ENCODE measurements around the gene BTBD19. TPM values are rescaled to one million over a fixed set of nuclear protein-coding genes. Genes with fewer than 3 reads are reported as not detected.
"Not testable (repeated sequence)": the region's sequence is repeated elsewhere in the genome, so short reads cannot be mapped to it uniquely, and the experiment has no call there.

BTBD19 gene
- total RNA-seq, 1 experiment from 2014 or later = 15.5 TPM

GRCh38 chr1:44835738-44836675 is 27.7 kb downstream of the BTBD19 start:
- BruUV-seq (replicated peaks) = no TSS peak
- CTCF ChIA-PET = interaction anchor here (0.6 to 3.0 kb wide), 26 partner anchors 9 to 719 kb away, joined by 3 to 14 read pairs (median 3); partner anchors contain the start of genes EIF2B3, HECTD3 and UROD
- Mint-ChIP-seq H3K36me3 (ENCODE audit: insufficient read depth, unreplicated experiment) (no peaks in the 10 kb centered on the region), H3K4me3 (ENCODE audit: unreplicated experiment) (no peak overlapping the region), H3K4me1 (ENCODE audit: insufficient read depth, unreplicated experiment) (no peaks in the 10 kb centered on the region), H3K27me3 (ENCODE audit: insufficient read depth, unreplicated experiment) (no peaks in the 10 kb centered on the region), H3K9me3 (ENCODE audit: unreplicated experiment) (no peaks in the 10 kb centered on the region), H3K27ac (ENCODE audit: low read depth, unreplicated experiment) (peak overlapping the region; percentile 13)
- intact Hi-C loops (cut with micrococcal nuclease) = loop anchor here (1.0 to 2.0 kb wide), 4 partner anchors 43 to 464 kb away; partner anchors contain the start of genes EIF2B3 and UROD
- POLR2A ChIA-PET = interaction anchor here (1.2 to 1.9 kb wide), 2 partner anchors 29 to 176 kb away, joined by 3 to 7 read pairs; partner anchors contain the start of genes HECTD3 and UROD
- peak; percentile 78 for DNase-seq (ENCODE audit: unreplicated experiment)
- peak; percentile 81 for TF ChIP-seq CTCF (IDR thresholded peaks at IDR 0.05; ENCODE audit: unreplicated experiment)

- H3K27ac Mint-ChIP-seq (ENCODE audit: low read depth, unreplicated experiment); H3K4me3 Mint-ChIP-seq (ENCODE audit: unreplicated experiment); BruUV-seq (replicated peaks); H3K36me3 Mint-ChIP-seq (ENCODE audit: insufficient read depth, unreplicated experiment); H3K4me1 Mint-ChIP-seq (ENCODE audit: insufficient read depth, unreplicated experiment); DNase-seq (ENCODE audit: unreplicated experiment); POLR2A ChIA-PET; intact Hi-C loops (cut with micrococcal nuclease); H3K27me3 Mint-ChIP-seq (ENCODE audit: insufficient read depth, unreplicated experiment); H3K9me3 Mint-ChIP-seq (ENCODE audit: unreplicated experiment): not testable (repeated sequence)
- CTCF ChIA-PET = interaction anchor here (0.6 to 0.7 kb wide), 5 partner anchors 18 to 182 kb away, joined by 3 read pairs; no protein-coding TSS in a partner anchor
These were observed 30.0 kb downstream of the BTBD19 start for GRCh38 chr1:44838294-44838693.

GRCh38 chr1:44839576-44839975 is 31.3 kb downstream of the BTBD19 start:
- H3K27ac Mint-ChIP-seq (ENCODE audit: low read depth, unreplicated experiment) = peak overlapping the region; percentile 31

GRCh38 chr1:44842486-44842861 is 34.2 kb downstream of the BTBD19 start:
- intact Hi-C loops (cut with micrococcal nuclease) = no loop called here
- ChIA-PET CTCF (interaction anchor here (0.6 to 1.1 kb wide), 3 partner anchors 16 to 1087 kb away, joined by 3 to 4 read pairs (median 3); no protein-coding TSS in a partner anchor), POLR2A (interaction anchor here (1.5 kb wide), 1 partner anchor 12 kb away, joined by 3 read pairs; no protein-coding TSS in a partner anchor)
- Mint-ChIP-seq H3K4me3 (ENCODE audit: unreplicated experiment) (no peak overlapping the region), H3K27me3 (ENCODE audit: insufficient read depth, unreplicated experiment) (no peaks in the 10 kb centered on the region), H3K4me1 (ENCODE audit: insufficient read depth, unreplicated experiment) (no peaks in the 10 kb centered on the region), H3K36me3 (ENCODE audit: insufficient read depth, unreplicated experiment) (peaks cover 5% of the 10 kb centered on the region), H3K27ac (ENCODE audit: low read depth, unreplicated experiment) (no peak overlapping the region), H3K9me3 (ENCODE audit: unreplicated experiment) (no peaks in the 10 kb centered on the region)
- no peak for TF ChIP-seq CTCF (IDR thresholded peaks at IDR 0.05; ENCODE audit: unreplicated experiment)
- no peak for DNase-seq (ENCODE audit: unreplicated experiment)
- BruUV-seq (replicated peaks) = no TSS peak

More at GRCh38 chr1:44839576-44839975, 31.3 kb downstream of the BTBD19 start:
- no peak for DNase-seq (ENCODE audit: unreplicated experiment)
- intact Hi-C loops (cut with micrococcal nuclease) = no loop called here
- Mint-ChIP-seq H3K4me1 (ENCODE audit: insufficient read depth, unreplicated experiment) (no peaks in the 10 kb centered on the region), H3K4me3 (ENCODE audit: unreplicated experiment) (no peak overlapping the region), H3K27me3 (ENCODE audit: insufficient read depth, unreplicated experiment) (no peaks in the 10 kb centered on the region), H3K9me3 (ENCODE audit: unreplicated experiment) (no peaks in the 10 kb centered on the region), H3K36me3 (ENCODE audit: insufficient read depth, unreplicated experiment) (peaks cover 5% of the 10 kb centered on the region)
- TF ChIP-seq CTCF (IDR thresholded peaks at IDR 0.05; ENCODE audit: unreplicated experiment) = no peak
- CTCF ChIA-PET = interaction anchor here (0.6 to 1.7 kb wide), 3 partner anchors 12 to 653 kb away, joined by 3 to 4 read pairs (median 4); no protein-coding TSS in a partner anchor
- POLR2A ChIA-PET = no interaction called here
- no TSS peak for BruUV-seq (replicated peaks)
